HEK293 (cell line): ENCODE measurements around the gene CELF6.

Experiments
- FEZF1 ChIP-seq: fragments of 450-650 bp; formaldehyde crosslinking; IDR thresholded peaks from 2 replicates; pipeline ENCODE4 v1.5.1; 2016; ENCODE audit warnings: missing biosample characterization, missing genetic modification characterization
- KLF10 ChIP-seq: fragments of 450-650 bp; IDR thresholded peaks from 2 replicates; pipeline ENCODE4 v1.5.1; 2018; ENCODE audit warnings: missing biosample characterization, mild to moderate bottlenecking, missing genetic modification characterization
- MEIS1 ChIP-seq: sonication (generic); formaldehyde crosslinking; IDR thresholded peaks from 2 replicates; pipeline ENCODE4 v1.8.1; 2022; ENCODE audit warnings: missing genetic modification reagents, mild to moderate bottlenecking, borderline replicate concordance
- WT1 ChIP-seq: fragments of 450-650 bp; formaldehyde crosslinking; IDR thresholded peaks from 2 replicates; pipeline ENCODE4 v1.5.1; 2016; ENCODE audit warnings: missing biosample characterization, missing genetic modification characterization
- ZBTB48 ChIP-seq: fragments of 450-650 bp; formaldehyde crosslinking; IDR thresholded peaks from 2 replicates; pipeline ENCODE4 v1.5.1; 2016; ENCODE audit warnings: missing biosample characterization, missing genetic modification characterization
- ZNF112 ChIP-seq: fragments of 450-650 bp; formaldehyde crosslinking; IDR thresholded peaks from 2 replicates; pipeline ENCODE4 v1.5.0; 2017; ENCODE audit warnings: missing biosample characterization, missing genetic modification characterization
- ZNF132 ChIP-seq: fragments of 450-650 bp; formaldehyde crosslinking; IDR thresholded peaks from 2 replicates; pipeline ENCODE4 v1.5.1; 2017; ENCODE audit warnings: missing biosample characterization, missing genetic modification characterization, borderline replicate concordance
- ZNF157 ChIP-seq: fragments of 450-650 bp; formaldehyde crosslinking; IDR thresholded peaks from 2 replicates; pipeline ENCODE4 v1.5.1; 2016; ENCODE audit warnings: missing biosample characterization, missing genetic modification characterization
- ZNF211 ChIP-seq: fragments of 450-650 bp; formaldehyde crosslinking; IDR thresholded peaks from 2 replicates; pipeline ENCODE4 v1.5.1; 2016; ENCODE audit warnings: low read depth, missing biosample characterization, missing genetic modification characterization
- ZNF341 ChIP-seq: fragments of 450-650 bp; formaldehyde crosslinking; IDR thresholded peaks from 2 replicates; pipeline ENCODE4; 2016; ENCODE audit warnings: low read depth, missing biosample characterization, missing genetic modification characterization
- ZNF48 ChIP-seq: fragments of 450-650 bp; formaldehyde crosslinking; IDR thresholded peaks from 2 replicates; pipeline ENCODE4 v1.5.1; 2016; ENCODE audit warnings: missing biosample characterization, missing genetic modification characterization
- ZNF501 ChIP-seq: fragments of 450-650 bp; formaldehyde crosslinking; IDR thresholded peaks from 2 replicates; pipeline ENCODE4 v1.5.1; 2016; ENCODE audit warnings: missing biosample characterization, missing genetic modification characterization
- ZNF549 ChIP-seq: fragments of 450-650 bp; IDR thresholded peaks from 2 replicates; pipeline ENCODE4 v1.5.1; 2018; ENCODE audit warnings: missing biosample characterization, missing genetic modification characterization, mild to moderate bottlenecking, inconsistent platforms, moderate library complexity
- ZNF626 ChIP-seq: fragments of 450-650 bp; sonication (Bioruptor Pico); formaldehyde crosslinking; IDR thresholded peaks from 2 replicates; pipeline ENCODE4 v1.5.1; 2018; ENCODE audit warnings: missing biosample characterization, missing genetic modification characterization, inconsistent platforms
- ZNF658 ChIP-seq: fragments of 450-650 bp; formaldehyde crosslinking; IDR thresholded peaks from 2 replicates; pipeline ENCODE4; 2016; ENCODE audit warnings: missing biosample characterization, missing genetic modification characterization
- ZNF670 ChIP-seq: fragments of 450-650 bp; formaldehyde crosslinking; IDR thresholded peaks from 2 replicates; pipeline ENCODE4 v1.5.1; 2016; ENCODE audit warnings: missing biosample characterization, missing genetic modification characterization, low read depth
- ZNF701 ChIP-seq: fragments of 450-650 bp; formaldehyde crosslinking; IDR thresholded peaks from 2 replicates; pipeline ENCODE4 v1.5.1; 2016; ENCODE audit warnings: missing biosample characterization, missing genetic modification characterization
- ZSCAN30 ChIP-seq: fragments of 450-650 bp; IDR thresholded peaks from 2 replicates; pipeline ENCODE4 v1.5.1; 2018; ENCODE audit warnings: missing biosample characterization, mild to moderate bottlenecking, missing genetic modification characterization, moderate library complexity
- TF ChIP-seq, protein P1 (sequence below): fragments of 450-650 bp; formaldehyde crosslinking; optimal IDR thresholded peaks from 2 replicates; pipeline ENCODE3; 2016; ENCODE audit warnings: missing biosample characterization, mild to moderate bottlenecking, missing genetic modification characterization
- TF ChIP-seq, protein P2 (sequence below): fragments of 450-650 bp; formaldehyde crosslinking; IDR thresholded peaks from 2 replicates; pipeline ENCODE4 v1.5.1; 2016; ENCODE audit warnings: missing biosample characterization, missing genetic modification characterization, borderline replicate concordance
- TF ChIP-seq, protein P3 (sequence below): fragments of 450-650 bp; formaldehyde crosslinking; IDR thresholded peaks from 2 replicates; pipeline ENCODE4 v1.5.1; 2016; ENCODE audit warnings: missing biosample characterization, missing genetic modification characterization
- TF ChIP-seq, protein P4 (sequence below): fragments of 450-650 bp; formaldehyde crosslinking; IDR thresholded peaks from 2 replicates; pipeline ENCODE4 v1.5.1; 2016; ENCODE audit warnings: missing biosample characterization, missing genetic modification characterization
- TF ChIP-seq, protein P5 (sequence below): fragments of 450-650 bp; formaldehyde crosslinking; IDR thresholded peaks from 2 replicates; pipeline ENCODE4 v1.5.1; 2017; ENCODE audit warnings: missing biosample characterization, missing genetic modification characterization
- TF ChIP-seq, protein P6 (sequence below): fragments of 450-650 bp; formaldehyde crosslinking; IDR thresholded peaks from 2 replicates; pipeline ENCODE4 v1.5.1; 2017; ENCODE audit warnings: missing biosample characterization, mild to moderate bottlenecking, missing genetic modification characterization, moderate library complexity
- TF ChIP-seq, protein P7 (sequence below): fragments of 450-650 bp; formaldehyde crosslinking; IDR thresholded peaks from 2 replicates; pipeline ENCODE4 v1.5.1; 2016; ENCODE audit warnings: missing biosample characterization, missing genetic modification characterization, borderline replicate concordance

Gene CELF6

DNA sequence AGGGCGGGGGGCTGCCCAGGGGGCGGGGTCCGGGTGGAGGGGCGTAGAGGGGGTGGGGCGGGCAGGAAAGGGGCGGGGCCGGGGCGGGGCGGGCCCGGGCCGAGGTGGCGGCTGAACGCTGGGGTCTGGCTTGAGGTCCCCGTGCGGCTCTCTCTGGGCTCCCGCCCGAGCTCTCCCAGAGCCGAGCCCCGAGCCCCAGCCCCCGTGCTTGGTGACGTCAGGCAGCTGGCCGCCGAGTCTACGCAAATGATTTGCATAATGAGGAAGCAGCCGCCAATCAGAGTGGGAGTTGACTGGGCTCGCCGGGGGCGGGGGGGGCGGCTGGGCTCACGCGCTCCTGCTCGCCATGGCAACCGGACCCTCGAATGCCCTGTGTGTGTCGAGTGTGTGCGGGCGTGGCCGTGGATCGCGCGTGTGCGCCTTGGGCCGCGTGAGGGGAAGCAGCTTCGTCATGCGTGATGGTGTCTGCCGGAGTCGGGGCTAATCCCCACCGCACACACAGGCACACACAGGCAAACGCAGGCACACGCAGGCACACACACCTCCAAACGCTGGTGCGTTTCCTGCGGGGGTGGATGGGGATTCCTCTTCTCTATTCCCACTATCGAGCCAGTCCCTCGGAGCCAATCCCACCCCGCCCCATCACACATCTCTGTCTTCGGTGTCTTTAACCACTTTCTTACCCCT is at the start of gene CELF6 (continued):
- TF ChIP-seq ZSCAN30 (tag by site-specific recombination): no peak
- TF ChIP-seq, protein P1, sequence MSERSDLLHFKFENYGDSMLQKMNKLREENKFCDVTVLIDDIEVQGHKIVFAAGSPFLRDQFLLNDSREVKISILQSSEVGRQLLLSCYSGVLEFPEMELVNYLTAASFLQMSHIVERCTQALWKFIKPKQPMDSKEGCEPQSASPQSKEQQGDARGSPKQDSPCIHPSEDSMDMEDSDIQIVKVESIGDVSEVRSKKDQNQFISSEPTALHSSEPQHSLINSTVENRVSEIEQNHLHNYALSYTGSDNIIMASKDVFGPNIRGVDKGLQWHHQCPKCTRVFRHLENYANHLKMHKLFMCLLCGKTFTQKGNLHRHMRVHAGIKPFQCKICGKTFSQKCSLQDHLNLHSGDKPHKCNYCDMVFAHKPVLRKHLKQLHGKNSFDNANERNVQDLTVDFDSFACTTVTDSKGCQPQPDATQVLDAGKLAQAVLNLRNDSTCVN: peak; percentile 95
- TF ChIP-seq ZNF132: no peak
- TF ChIP-seq ZNF341 (tag by site-specific recombination): peak; percentile 70
- TF ChIP-seq, protein P2, sequence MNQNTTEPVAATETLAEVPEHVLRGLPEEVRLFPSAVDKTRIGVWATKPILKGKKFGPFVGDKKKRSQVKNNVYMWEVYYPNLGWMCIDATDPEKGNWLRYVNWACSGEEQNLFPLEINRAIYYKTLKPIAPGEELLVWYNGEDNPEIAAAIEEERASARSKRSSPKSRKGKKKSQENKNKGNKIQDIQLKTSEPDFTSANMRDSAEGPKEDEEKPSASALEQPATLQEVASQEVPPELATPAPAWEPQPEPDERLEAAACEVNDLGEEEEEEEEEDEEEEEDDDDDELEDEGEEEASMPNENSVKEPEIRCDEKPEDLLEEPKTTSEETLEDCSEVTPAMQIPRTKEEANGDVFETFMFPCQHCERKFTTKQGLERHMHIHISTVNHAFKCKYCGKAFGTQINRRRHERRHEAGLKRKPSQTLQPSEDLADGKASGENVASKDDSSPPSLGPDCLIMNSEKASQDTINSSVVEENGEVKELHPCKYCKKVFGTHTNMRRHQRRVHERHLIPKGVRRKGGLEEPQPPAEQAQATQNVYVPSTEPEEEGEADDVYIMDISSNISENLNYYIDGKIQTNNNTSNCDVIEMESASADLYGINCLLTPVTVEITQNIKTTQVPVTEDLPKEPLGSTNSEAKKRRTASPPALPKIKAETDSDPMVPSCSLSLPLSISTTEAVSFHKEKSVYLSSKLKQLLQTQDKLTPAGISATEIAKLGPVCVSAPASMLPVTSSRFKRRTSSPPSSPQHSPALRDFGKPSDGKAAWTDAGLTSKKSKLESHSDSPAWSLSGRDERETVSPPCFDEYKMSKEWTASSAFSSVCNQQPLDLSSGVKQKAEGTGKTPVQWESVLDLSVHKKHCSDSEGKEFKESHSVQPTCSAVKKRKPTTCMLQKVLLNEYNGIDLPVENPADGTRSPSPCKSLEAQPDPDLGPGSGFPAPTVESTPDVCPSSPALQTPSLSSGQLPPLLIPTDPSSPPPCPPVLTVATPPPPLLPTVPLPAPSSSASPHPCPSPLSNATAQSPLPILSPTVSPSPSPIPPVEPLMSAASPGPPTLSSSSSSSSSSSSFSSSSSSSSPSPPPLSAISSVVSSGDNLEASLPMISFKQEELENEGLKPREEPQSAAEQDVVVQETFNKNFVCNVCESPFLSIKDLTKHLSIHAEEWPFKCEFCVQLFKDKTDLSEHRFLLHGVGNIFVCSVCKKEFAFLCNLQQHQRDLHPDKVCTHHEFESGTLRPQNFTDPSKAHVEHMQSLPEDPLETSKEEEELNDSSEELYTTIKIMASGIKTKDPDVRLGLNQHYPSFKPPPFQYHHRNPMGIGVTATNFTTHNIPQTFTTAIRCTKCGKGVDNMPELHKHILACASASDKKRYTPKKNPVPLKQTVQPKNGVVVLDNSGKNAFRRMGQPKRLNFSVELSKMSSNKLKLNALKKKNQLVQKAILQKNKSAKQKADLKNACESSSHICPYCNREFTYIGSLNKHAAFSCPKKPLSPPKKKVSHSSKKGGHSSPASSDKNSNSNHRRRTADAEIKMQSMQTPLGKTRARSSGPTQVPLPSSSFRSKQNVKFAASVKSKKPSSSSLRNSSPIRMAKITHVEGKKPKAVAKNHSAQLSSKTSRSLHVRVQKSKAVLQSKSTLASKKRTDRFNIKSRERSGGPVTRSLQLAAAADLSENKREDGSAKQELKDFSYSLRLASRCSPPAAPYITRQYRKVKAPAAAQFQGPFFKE (tag by site-specific recombination): no peak
- TF ChIP-seq, protein P3, sequence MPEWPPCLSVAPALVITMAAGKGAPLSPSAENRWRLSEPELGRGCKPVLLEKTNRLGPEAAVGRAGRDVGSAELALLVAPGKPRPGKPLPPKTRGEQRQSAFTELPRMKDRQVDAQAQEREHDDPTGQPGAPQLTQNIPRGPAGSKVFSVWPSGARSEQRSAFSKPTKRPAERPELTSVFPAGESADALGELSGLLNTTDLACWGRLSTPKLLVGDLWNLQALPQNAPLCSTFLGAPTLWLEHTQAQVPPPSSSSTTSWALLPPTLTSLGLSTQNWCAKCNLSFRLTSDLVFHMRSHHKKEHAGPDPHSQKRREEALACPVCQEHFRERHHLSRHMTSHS (tag by site-specific recombination): no peak
- no peak for TF ChIP-seq ZNF48 (tag by site-specific recombination)
- TF ChIP-seq FEZF1 (tag by site-specific recombination): no peak
- TF ChIP-seq ZNF211 (tag by site-specific recombination): no peak
- peak; percentile 68 for TF ChIP-seq ZBTB48
- no peak for TF ChIP-seq ZNF549 (tag by site-specific recombination)
- TF ChIP-seq, protein P4, sequence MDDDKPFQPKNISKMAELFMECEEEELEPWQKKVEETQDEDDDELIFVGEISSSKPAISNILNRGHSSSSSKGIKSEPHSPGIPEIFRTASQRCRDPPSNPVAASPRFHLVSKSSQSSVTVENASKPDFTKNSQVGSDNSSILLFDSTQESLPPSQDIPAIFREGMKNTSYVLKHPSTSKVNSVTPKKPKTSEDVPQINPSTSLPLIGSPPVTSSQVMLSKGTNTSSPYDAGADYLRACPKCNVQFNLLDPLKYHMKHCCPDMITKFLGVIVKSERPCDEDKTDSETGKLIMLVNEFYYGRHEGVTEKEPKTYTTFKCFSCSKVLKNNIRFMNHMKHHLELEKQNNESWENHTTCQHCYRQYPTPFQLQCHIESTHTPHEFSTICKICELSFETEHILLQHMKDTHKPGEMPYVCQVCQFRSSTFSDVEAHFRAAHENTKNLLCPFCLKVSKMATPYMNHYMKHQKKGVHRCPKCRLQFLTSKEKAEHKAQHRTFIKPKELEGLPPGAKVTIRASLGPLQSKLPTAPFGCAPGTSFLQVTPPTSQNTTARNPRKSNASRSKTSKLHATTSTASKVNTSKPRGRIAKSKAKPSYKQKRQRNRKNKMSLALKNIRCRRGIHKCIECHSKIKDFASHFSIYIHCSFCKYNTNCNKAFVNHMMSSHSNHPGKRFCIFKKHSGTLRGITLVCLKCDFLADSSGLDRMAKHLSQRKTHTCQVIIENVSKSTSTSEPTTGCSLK (tag by site-specific recombination): no peak
- no peak for TF ChIP-seq ZNF626
- TF ChIP-seq ZNF701: no peak
- peak; percentile 100 for TF ChIP-seq KLF10
- no peak for TF ChIP-seq MEIS1 (CRISPR knock-in tag)
- TF ChIP-seq, protein P5, sequence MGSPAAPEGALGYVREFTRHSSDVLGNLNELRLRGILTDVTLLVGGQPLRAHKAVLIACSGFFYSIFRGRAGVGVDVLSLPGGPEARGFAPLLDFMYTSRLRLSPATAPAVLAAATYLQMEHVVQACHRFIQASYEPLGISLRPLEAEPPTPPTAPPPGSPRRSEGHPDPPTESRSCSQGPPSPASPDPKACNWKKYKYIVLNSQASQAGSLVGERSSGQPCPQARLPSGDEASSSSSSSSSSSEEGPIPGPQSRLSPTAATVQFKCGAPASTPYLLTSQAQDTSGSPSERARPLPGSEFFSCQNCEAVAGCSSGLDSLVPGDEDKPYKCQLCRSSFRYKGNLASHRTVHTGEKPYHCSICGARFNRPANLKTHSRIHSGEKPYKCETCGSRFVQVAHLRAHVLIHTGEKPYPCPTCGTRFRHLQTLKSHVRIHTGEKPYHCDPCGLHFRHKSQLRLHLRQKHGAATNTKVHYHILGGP: no peak
- TF ChIP-seq ZNF670: no peak
- TF ChIP-seq, protein P6, sequence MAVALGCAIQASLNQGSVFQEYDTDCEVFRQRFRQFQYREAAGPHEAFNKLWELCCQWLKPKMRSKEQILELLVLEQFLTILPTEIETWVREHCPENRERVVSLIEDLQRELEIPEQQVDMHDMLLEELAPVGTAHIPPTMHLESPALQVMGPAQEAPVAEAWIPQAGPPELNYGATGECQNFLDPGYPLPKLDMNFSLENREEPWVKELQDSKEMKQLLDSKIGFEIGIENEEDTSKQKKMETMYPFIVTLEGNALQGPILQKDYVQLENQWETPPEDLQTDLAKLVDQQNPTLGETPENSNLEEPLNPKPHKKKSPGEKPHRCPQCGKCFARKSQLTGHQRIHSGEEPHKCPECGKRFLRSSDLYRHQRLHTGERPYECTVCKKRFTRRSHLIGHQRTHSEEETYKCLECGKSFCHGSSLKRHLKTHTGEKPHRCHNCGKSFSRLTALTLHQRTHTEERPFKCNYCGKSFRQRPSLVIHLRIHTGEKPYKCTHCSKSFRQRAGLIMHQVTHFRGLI (tag by site-specific recombination): peak; percentile 73
- TF ChIP-seq, protein P7, sequence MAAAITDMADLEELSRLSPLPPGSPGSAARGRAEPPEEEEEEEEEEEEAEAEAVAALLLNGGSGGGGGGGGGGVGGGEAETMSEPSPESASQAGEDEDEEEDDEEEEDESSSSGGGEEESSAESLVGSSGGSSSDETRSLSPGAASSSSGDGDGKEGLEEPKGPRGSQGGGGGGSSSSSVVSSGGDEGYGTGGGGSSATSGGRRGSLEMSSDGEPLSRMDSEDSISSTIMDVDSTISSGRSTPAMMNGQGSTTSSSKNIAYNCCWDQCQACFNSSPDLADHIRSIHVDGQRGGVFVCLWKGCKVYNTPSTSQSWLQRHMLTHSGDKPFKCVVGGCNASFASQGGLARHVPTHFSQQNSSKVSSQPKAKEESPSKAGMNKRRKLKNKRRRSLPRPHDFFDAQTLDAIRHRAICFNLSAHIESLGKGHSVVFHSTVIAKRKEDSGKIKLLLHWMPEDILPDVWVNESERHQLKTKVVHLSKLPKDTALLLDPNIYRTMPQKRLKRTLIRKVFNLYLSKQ (tag by site-specific recombination): no peak
- peak; percentile 86 for TF ChIP-seq ZNF501 (tag by site-specific recombination)
- TF ChIP-seq ZNF157 (tag by site-specific recombination): no peak
- no peak for TF ChIP-seq ZNF112 (tag by site-specific recombination)
- no peak for TF ChIP-seq ZNF658 (tag by site-specific recombination)
- TF ChIP-seq WT1 (tag by site-specific recombination): peak; percentile 49; the same call in 1 of the 2 replicates
